ENCODE measurements around the gene KCNG2.

The KCNG2 gene

DNA sequence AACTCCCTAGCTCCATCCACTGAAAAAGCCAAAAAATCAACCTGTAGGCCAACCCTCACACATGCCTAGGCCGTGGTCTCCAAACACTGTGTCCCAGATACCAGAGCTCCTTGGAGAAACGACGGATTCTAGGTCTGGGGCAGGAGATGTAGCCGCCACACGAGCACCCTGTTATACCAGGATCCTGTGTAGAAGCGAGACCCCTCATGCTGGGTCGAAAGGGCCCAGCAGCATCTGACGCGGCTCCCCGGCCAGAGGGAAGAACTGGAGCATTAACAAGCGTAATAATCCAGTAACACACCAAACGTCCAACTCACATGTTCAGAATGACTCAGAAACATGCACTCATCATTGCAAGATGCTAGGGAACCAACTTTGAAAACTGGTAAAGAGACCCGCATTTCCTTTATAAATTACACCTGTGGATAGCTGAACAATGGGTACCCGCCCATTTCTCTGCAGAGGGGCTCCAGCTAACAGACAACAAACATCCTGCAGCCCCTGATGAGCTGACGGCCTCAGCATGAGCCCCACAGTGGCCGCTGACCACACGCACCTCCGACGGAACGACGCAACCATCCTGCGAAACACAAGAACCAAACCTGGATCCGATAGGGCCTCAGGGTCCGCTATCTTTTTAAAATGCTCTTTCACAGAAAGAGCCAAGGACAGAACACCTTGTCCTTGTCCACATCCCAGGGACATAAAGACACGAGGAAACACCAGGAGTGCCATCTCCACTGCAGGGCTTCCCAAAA lies 139.5 kb downstream of the KCNG2 start:
- no peak for FAIRE-seq
- DNase-seq (ENCODE audit: low spot score): no peak

DNA sequence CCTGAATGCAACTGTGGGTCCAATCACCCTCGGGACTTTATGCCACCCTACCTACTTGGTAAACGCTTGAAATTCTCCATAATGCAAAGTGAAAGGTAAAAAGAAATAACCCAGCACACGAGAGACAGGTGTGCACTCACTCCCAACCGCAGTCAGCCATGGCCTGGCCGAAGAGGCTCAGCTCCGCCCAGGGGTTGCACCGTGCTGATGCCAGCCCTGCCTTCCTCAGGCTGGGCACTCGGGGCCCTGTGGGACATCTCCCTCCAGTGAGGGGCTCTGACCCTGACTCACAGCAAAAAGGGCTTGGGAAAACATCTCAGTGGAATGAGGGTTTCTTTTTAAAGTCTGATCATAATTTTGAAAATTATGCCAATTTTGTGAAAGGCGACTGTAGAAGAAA lies 140.5 kb downstream of the KCNG2 start:
- DNase-seq (ENCODE audit: low spot score) (no peak), FAIRE-seq (no peak)

DNA sequence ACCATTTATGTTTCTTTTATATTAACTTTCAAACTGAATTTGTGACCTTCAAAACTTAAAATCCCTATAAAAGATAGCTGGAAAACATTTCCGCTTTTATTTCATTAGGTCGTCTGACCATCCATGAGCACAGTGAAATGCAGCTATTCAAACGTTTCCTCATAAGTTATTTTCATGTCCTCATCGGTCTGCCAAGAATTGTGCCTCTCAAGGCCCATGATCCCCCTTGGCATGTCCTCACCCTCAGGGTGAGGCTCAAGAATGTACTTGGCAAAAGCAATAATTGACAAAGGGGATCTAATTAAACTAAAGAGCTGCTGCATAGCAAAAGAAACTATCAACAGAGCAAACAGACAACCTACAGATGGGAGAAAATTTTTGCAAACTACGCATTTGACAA lies 141.4 kb downstream of the KCNG2 start:
- FAIRE-seq (no peak), DNase-seq (ENCODE audit: low spot score) (no peak)

DNA sequence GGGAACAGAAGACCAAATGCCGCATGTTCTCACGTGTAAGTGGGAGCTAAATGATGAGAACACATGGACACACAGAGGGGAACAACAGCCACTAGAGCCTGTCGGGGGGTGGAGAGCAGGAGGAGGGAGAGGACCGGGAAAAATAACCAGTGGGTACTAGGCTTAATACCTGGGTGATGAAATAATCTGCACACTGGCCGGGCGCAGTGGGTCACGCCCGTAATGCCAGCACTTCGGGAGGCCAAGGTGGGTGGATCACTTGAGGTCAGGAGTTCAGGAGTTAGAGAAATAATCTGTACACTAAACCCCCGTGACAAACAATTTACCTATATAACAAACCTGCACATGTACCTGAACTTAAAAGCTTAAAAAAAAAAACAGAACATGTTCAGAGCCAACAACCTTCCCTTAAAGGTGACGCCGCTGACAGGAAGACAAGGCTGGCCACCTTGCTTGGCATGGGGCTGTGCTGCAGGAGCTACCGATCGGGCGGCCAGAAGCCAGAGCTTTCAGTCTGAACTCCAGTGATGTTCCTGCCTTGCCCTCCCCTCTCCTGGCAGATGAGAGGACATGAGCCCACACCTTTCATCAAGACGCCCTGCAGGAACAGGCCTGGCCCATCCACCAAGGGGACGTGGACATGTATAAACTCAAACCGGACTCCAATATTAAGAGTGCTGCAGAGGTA lies 142.5 kb downstream of the KCNG2 start:
- DNase-seq (ENCODE audit: low spot score) (no peak), FAIRE-seq (no peak)

DNA sequence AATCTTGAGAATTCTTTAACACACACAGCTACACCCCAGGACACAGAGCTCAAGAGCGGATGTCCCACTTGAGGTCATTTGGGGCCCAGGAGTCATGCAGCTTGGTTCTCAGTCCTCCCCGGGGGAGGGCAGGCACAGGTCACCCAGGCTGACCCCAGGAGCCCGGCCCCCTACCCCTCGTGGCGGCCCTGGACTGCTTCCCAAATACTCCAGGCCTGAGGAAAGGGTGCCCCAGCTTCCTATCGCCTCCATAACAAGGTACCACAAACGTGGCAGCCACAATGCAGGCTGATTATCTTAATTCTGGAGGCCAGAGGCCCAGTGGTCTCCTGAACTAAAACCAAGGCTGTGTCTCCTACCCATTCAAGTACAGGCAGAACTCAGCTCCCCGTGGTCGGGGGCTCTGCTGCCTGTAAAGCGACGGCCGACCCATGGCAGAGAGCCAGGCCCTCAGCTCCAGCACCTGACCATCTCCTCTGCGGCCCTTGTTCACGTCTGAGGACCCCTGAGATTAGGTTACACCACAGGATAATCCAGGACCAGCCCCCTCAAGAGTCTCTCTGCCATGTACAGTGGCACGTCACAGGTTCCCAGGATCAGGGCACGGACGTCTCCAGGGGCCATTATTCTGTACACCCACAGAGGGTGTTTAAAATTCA lies 143.2 kb downstream of the KCNG2 start:
- no peak for FAIRE-seq
- DNase-seq (ENCODE audit: low spot score): no peak

DNA sequence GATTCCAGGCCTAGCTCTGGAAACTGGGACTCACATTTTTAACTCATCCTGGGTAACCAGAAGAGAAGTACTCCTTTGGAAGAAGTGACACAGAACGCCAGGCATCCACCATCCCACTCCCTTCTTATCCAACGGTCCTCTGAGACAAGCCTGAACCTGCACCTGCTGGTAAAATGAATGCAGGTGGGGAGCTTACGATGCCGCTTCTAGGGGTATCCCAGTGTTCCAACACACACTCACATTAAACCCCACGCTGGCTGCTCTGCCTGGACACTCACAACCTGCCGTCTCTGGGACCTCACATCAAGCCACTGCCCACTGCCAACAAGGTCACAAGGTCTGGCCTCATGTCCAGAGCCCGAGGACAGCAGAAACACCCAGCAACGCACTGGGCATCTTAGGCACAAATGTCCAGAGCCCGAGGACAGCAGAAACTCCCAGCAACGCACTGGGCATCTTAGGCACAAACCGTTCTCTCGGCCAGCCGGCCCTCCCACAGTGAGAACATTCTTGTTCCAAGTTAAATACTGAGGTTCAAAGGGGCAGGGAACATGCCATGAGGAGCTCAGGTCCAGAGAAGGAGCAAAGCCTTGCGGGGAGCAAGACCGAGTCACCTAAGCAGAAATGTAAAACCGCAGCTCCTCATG lies 143.9 kb downstream of the KCNG2 start:
- DNase-seq (ENCODE audit: low spot score) (no peak), FAIRE-seq (no peak)

DNA sequence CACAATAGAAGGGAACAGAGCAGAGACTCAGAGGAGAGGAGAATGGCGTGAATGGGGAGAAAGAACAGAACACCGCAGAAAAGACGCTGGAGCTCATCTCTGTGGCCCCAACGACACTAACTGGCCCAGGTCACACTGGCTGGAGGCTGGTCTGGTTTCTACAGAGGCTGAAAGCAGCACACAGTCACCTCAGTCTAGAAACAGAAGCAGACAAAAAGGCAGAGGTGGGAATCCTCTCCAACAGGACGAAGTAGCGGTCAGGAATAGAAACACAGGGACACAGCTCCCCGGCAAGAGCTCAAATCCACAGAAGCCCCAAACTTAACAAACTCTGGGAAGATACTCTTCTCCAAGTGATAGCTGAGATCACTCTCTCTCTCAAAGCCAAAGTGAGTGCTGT lies 144.5 kb downstream of the KCNG2 start:
- FAIRE-seq (no peak), DNase-seq (ENCODE audit: low spot score) (no peak)

DNA sequence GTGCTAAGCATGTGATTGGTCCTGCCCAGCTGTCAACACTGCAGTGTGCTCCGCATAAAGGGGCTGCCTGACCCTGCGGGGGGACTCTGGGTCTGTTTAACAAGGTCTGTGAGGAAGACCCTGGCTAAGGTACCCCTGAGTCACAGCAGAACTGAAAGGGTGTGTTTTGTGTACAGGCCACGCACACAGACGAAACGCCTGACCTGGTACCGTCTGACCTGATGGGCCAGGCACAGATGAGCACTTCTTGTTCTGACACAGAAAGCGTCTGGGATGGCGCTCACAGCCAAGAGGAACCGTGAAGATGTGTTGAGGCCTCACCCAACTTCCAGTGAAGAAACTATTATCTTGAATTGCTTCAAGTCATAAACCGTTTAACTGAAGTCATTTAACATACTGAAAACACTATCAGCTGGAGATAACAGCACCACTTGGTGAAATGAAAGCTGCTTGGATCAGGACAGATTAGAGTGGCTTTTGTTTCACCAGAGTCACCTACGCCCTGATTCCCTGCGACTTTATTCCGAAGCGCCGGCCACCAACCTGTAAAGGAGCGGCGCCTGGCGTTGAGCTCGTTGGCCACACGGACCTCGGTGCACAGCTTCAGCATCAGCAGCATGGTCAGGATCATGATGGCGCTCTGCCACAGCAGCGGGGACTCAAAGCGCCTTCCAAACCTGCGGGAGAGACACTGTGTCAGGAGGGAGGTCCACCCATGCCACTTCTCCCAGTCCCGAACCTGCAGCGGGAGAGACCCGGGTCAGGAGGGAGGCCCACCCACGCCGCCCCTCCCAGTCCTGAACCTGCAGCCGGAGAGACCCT lies 145.3 kb downstream of the KCNG2 start:
- DNase-seq (ENCODE audit: low spot score) (no peak), FAIRE-seq (no peak)

DNA sequence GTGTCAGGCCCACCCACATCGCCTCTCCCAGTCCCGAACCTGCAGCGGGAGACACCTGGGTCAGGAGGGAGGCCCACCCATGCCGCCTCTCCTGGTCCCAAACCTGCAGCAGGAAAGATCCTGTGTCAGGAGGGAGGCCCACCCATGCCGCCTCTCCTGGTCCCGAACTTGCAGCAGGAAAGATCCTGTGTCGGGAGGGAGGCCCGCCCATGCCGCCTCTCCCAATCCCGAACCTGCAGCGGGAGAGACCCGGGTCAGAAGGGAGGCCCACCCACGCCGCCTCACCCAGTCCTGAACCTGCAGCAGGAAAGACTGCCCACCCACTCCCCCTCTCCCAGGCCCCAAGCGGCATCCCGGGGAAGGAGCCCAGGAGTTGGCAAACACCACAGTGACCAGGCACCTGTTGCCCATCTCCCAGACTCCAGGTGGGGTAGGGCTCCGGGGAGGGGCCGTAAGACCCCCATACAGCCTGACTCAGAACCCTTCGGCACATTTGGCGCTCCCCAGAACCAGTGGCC lies 145.9 kb downstream of the KCNG2 start:
- no peak for DNase-seq (ENCODE audit: low spot score)
- FAIRE-seq: no peak

- no peak for DNase-seq (ENCODE audit: low spot score)
- FAIRE-seq: no peak
Observed at GRCh38 chr18:79944126-79944731, 146.5 kb downstream of the KCNG2 start.

DNA sequence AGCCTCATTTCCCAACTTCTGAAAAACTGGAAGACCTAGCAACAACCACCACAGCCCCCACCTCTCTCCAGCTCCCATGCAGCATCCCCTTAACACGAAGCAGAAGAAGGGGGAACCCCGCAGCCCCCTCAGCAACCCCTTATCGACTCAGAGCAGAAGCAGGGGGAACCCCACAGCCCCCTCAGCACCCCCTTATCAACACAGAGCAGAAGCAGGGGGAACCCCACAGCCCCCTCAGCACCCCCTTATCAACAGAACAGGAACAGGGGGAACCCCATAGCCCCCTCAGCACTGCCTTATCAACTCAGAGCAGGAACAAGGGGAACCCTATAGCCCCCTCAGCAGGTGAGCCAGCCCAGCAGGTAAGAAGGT lies 147.0 kb downstream of the KCNG2 start:
- no peak for DNase-seq (ENCODE audit: low spot score)
- no peak for FAIRE-seq

- DNase-seq (ENCODE audit: low spot score) (no peak), FAIRE-seq (no peak)
Observed at GRCh38 chr18:79945118-79946042, 147.6 kb downstream of the KCNG2 start.

GRCh38 chr18:79947054-79947755 lies 149.5 kb downstream of the KCNG2 start:
- no peak for FAIRE-seq
- no peak for DNase-seq (ENCODE audit: low spot score)

- FAIRE-seq: no peak
Observed at GRCh38 chr18:79947881-79948610, 150.3 kb downstream of the KCNG2 start.

DNA sequence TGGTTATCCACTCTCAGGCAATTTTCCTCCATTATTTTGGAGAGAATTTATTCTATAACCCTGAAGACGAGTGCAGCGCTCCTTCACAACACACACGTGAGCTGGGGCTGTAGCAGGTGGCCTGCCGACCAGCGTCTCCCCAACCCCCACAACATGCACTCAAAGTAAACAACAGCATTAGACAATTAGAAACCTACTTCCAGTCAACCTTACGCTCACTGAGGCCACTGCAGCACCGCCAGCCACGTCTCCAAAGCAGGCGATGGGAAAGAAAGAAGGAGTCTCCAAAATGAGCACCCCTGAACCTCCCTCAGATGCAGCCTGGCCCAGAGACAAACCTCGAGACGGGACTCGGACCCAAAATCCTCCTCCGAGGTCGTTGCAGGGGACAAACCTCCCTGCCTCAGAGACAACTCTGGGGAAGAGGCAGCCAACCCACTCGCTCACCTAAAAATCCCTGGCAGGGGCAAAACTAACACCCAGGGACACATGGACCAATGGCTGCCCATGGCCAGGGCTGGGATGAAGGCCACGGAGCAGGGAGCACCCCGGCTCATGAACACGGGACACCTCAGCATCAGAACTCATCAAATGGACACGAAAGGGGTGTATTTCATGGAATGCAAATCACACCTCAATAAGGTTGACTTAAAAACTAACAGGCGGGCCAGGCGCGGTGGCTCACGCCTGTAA lies 151.1 kb downstream of the KCNG2 start:
- DNase-seq (ENCODE audit: low spot score): no peak
- FAIRE-seq: no peak

More at GRCh38 chr18:79947881-79948610, 150.3 kb downstream of the KCNG2 start:
- DNase-seq (ENCODE audit: low spot score): no peak

Data from urothelium cell line (cell line).